Putamen (tissue), 1 donor: ENCODE results near the gene ACKR3.

ENCODE experiments used
- DNase-seq: peaks from one replicate; pipeline ENCODE4 v3.0.0-alpha.2; 2016; ENCODE audit warnings: low spot score

The ACKR3 gene

GRCh38 chr2:236629961-236630872, 60.6 kb downstream of the ACKR3 start:
- no peak for DNase-seq

DNA sequence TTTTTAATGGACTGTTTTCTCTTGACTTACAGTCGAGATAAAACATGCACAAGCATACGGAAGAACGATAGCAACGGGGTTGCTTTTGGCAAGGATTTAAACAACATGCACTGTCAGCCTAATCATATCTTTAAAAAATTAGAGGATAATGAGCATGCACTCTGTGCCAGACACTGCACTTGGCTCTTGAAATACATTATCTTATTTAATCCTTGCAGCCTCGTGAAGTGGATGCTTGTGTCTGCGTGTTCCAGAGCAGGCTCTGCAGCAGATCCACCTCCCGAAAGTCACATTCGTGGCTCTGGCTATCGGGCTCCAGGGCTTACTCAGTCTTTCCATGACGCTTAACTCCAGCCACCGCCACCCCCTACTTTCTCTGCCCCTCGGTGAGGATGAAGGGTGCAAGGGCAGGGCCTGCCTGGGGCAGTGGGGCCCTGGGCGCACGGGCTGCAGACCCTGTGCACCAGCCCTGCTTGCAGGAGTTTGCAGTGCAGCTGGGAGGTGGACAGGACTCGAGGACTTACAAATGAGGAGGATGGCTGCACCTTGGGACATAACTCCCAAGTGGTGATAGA, 61.7 kb downstream of the ACKR3 start:
- DNase-seq, result no peak

DNA sequence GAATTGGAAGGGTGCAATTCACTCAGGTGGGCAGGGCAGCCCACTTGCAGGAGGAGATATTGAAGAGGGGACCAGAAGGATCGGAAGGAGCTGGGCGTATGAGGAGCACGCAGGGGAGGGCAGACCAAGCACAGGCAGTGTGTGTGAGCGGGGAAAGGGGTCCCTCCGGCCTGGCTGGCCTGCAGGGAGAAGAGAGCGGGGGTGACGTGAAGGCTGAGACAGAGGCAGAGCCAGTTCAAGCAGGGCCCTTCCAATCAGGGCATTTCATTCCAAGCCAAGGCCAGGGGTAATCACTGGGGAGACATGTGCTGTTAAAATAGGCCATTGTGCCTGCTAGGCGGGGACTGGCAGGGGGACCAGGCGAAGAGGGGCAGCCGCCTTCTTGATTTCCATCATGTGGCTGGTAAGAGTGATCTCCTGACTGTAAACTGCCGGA, 62.2 kb downstream of the ACKR3 start:
- DNase-seq, result no peak
